RWPE2 (cell line): ENCODE data around the gene PRR13.
"Not testable (repeated sequence)": the region's sequence is repeated elsewhere in the genome, so short reads cannot be mapped to it uniquely, and the experiment has no call there.

Experiments
- ATAC-seq: fragments of 200-7000 bp; cut with Tn5 transposase; 3 replicates; pipeline ENCODE4 v1.9.1; 2021; ENCODE audit warnings: low read depth
- DNase-seq: peaks from one replicate; pipeline ENCODE4 v3.0.0-alpha.2; 2020; ENCODE audit warnings: low spot score
- H3K27ac ChIP-seq: fragments of 450-650 bp; 2 replicates; pipeline ENCODE4 v1.5.1; 2017; ENCODE audit warnings: mild to moderate bottlenecking; ENCODE audit not compliant: poor library complexity, severe bottlenecking
- H3K27me3 ChIP-seq: fragments of 250-450 bp; sonication (Bioruptor Pico); 2 replicates; pipeline ENCODE4 v1.5.1; 2021; ENCODE audit warnings: mild to moderate bottlenecking, moderate library complexity; ENCODE audit not compliant: insufficient read depth, poor library complexity, severe bottlenecking
- H3K36me3 ChIP-seq: fragments of 250-450 bp; sonication (Bioruptor Pico); 2 replicates; pipeline ENCODE4 v1.5.1; 2020; ENCODE audit warnings: low read depth, mild to moderate bottlenecking, moderate library complexity
- H3K4me1 ChIP-seq: fragments of 250-450 bp; sonication (Bioruptor Pico); 2 replicates; pipeline ENCODE4 v1.5.1; 2021; ENCODE audit warnings: mild to moderate bottlenecking, moderate library complexity; ENCODE audit not compliant: insufficient read depth, poor library complexity, severe bottlenecking
- H3K4me3 ChIP-seq: fragments of 250-450 bp; sonication (Bioruptor Pico); 2 replicates; pipeline ENCODE4 v1.5.1; 2021; ENCODE audit warnings: mild to moderate bottlenecking, moderate library complexity; ENCODE audit not compliant: severe bottlenecking
- H3K9me3 ChIP-seq: fragments of 250-450 bp; sonication (Bioruptor Pico); 2 replicates; pipeline ENCODE4 v1.5.1; 2021; ENCODE audit warnings: mild to moderate bottlenecking, moderate library complexity; ENCODE audit not compliant: severe bottlenecking
- CTCF ChIP-seq: fragments of 450-650 bp; IDR thresholded peaks from one replicate; pipeline ENCODE4 v1.5.1; 2017; ENCODE audit warnings: mild to moderate bottlenecking, moderate library complexity; ENCODE audit not compliant: poor library complexity, severe bottlenecking

The PRR13 gene

GRCh38 chr12:53479331-53479730 is 37.8 kb downstream of the PRR13 start:
- Histone ChIP-seq H3K4me3 (no peak overlapping the region), H3K36me3 (peaks cover 96% of the 10 kb centered on the region), H3K4me1 (peaks cover 7% of the 10 kb centered on the region), H3K27me3 (no peaks in the 10 kb centered on the region), H3K27ac (peak overlapping the region; percentile 11), H3K9me3 (no peaks in the 10 kb centered on the region)
- DNase-seq = no peak
- no peak for ATAC-seq
- TF ChIP-seq CTCF = no peak

GRCh38 chr12:53480491-53481442 is 39.2 kb downstream of the PRR13 start:
- TF ChIP-seq CTCF = no peak
- Histone ChIP-seq H3K36me3 (peaks cover 96% of the 10 kb centered on the region), H3K4me3 (no peak overlapping the region), H3K4me1 (peaks cover 7% of the 10 kb centered on the region), H3K9me3 (no peaks in the 10 kb centered on the region), H3K27ac (peak overlapping the region; percentile 26), H3K27me3 (no peaks in the 10 kb centered on the region)
- no peak for DNase-seq
- ATAC-seq = peak; percentile 9; the same call in 1 of the 3 replicates

- Histone ChIP-seq H3K27ac (peak overlapping the region; percentile 26), H3K36me3 (peaks cover 96% of the 10 kb centered on the region)
- ATAC-seq, H3K4me1 ChIP-seq, DNase-seq, H3K4me3 ChIP-seq, H3K27me3 ChIP-seq, H3K9me3 ChIP-seq: not testable (repeated sequence)
Measured at GRCh38 chr12:53481458-53481857, 39.9 kb downstream of the PRR13 start.

GRCh38 chr12:53481939-53482586 is 40.5 kb downstream of the PRR13 start:
- ATAC-seq (peak; percentile 29; the same call in 2 of the 3 replicates), DNase-seq (no peak)
- peaks cover 4% of the 10 kb centered on the region for H3K4me1 ChIP-seq
- no peak overlapping the region for H3K4me3 ChIP-seq
- peak overlapping the region; percentile 26 for H3K27ac ChIP-seq
- H3K36me3 ChIP-seq = peaks cover 91% of the 10 kb centered on the region
- no peaks in the 10 kb centered on the region for H3K9me3 ChIP-seq
- H3K27me3 ChIP-seq = no peaks in the 10 kb centered on the region
- no peak for TF ChIP-seq CTCF

- Histone ChIP-seq H3K4me1 (peaks cover 4% of the 10 kb centered on the region), H3K27me3 (no peaks in the 10 kb centered on the region), H3K36me3 (peaks cover 84% of the 10 kb centered on the region), H3K27ac (peak overlapping the region; percentile 3), H3K9me3 (no peaks in the 10 kb centered on the region), H3K4me3 (no peak overlapping the region)
- TF ChIP-seq CTCF = no peak
- DNase-seq = no peak
- no peak for ATAC-seq
Measured at GRCh38 chr12:53482626-53483168, 41.2 kb downstream of the PRR13 start.
